AG09319 (cell line): ENCODE data around the gene CATSPERZ.

Experiments used
- DNase-seq: peaks from one replicate; pipeline ENCODE4 v3.0.0-alpha.2; 2010; ENCODE audit warnings: low read depth; ENCODE audit errors: extremely low read depth
- TF ChIP-seq, protein P1 (sequence below): IDR thresholded peaks from 2 replicates; pipeline ENCODE4 v1.5.1; 2011; ENCODE audit warnings: low read depth, mild to moderate bottlenecking, inconsistent platforms, low read length, moderate library complexity

Gene CATSPERZ

DNA sequence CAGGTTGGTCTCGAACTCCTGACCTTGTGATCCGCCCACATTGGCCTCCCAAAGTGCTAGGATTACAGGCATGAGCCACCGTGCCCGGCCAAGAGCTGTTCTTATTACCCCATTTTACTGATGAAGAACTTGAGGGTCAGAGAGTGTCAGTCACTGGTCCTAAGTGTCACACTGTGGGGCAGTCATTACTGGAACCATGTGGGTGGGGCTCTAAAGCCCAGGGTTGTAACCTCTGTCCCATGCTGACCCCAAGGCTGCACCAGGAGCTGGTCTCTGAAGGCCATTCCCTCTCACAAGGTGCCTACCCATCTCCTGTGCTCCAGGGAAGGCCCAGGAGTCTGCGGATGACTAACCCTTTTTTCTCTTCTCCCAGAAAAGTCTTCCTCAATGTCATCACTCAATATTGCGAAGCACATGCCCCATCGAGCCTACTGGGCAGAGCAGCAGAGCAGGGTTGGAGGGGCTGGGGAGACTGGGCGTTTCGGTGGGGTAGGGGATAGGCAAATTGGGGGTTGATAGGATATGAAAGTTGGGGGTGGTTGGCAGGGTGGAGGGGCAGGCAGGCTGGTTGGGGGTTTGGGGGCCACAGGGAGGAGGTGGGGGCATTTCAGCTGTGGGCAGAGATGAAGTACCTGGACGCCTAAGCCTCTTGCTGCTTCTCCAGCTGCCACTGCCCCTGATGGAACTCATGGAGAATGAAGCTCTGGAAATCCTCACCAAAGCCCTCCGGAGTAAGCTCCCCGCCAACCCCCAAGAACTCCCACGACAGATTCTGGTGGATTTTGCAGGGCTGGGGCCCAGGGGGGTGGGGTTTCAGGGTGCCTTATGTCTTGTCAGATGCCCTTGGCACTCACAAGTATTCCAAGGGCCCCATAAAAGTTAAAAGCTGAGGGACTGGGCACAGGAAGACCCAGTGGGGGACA lies 3.2 kb downstream of the CATSPERZ start:
- TF ChIP-seq, protein P1, sequence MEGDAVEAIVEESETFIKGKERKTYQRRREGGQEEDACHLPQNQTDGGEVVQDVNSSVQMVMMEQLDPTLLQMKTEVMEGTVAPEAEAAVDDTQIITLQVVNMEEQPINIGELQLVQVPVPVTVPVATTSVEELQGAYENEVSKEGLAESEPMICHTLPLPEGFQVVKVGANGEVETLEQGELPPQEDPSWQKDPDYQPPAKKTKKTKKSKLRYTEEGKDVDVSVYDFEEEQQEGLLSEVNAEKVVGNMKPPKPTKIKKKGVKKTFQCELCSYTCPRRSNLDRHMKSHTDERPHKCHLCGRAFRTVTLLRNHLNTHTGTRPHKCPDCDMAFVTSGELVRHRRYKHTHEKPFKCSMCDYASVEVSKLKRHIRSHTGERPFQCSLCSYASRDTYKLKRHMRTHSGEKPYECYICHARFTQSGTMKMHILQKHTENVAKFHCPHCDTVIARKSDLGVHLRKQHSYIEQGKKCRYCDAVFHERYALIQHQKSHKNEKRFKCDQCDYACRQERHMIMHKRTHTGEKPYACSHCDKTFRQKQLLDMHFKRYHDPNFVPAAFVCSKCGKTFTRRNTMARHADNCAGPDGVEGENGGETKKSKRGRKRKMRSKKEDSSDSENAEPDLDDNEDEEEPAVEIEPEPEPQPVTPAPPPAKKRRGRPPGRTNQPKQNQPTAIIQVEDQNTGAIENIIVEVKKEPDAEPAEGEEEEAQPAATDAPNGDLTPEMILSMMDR, result no peak
- no peak for DNase-seq

- no peak for DNase-seq
- TF ChIP-seq, protein P1, result no peak
These were observed 3.8 kb downstream of the CATSPERZ start for GRCh38 chr11:64304032-64304315.

DNA sequence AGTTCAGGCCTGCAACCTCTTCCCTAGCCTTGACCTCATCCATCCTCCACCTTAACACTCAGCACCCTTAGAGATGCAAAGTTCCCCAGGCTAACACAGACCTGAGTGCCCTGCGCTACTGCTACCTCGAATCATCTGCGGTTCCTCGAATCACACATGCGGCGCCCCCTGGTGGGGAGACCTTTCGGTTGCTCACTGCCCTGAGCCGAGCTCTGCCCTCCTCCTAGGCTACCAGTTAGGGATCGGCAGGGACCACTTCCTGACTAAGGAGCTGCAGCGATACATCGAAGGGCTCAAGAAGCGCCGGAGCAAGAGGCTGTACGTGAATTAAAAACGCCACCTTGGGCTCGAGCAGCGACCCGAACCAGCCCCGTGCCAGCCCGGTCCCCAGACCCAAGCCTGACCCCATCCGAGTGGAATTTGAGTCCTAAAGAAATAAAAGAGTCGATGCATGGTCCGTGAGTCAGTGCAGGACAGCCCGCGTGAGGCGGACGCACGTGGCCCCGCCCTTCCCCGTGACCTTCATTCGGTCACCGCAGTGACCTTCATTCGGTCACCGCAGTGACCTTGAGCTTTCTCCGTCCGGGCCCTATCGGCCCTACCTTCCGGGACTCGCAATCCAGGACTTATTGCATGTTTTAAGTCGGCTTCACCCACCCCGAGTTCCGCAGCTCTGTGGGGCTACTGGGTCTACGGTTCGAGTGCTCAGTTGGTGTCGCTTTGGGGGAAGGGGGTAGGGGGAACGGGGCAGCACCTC lies 4.3 kb downstream of the CATSPERZ start:
- TF ChIP-seq, protein P1, result peak; percentile 90
- peak; percentile 63 for DNase-seq

DNA sequence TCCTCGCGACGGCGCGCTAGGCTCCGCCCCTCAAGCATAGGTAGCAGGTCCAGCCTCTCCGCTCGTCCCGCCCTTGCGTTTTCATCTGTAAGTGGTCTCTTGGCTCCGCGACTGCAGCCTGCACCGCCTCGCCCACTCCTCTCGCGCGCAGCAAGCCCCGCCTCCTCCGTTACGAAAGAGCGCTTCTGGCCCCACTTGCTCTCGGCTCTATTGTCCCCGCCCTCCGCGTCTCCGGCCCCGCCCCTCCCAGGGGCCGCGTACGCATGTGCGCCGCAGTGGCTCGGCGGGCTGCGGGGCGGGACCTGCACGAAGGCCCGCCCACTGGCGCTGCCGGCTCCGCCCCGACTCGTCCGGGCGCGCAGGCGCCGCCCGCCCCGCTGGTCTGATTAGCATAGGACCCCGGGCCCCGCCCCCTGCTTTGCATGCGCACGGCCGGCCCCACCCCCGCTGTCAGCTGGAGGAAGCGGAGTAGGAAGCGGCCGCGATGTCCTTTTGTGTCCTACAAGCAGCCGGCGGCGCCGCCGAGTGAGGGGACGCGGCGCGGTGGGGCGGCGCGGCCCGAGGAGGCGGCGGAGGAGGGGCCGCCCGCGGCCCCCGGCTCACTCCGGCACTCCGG lies 5.0 kb downstream of the CATSPERZ start, which contains the start of gene ESRRA:
Gene ESRRA (plus strand): TSS at position 450 of the 616 bp plus-strand sequence. CDS start 1,656 bp downstream, outside the sequence.
- peak; percentile 93 for DNase-seq
- TF ChIP-seq, protein P1, result no peak

DNA sequence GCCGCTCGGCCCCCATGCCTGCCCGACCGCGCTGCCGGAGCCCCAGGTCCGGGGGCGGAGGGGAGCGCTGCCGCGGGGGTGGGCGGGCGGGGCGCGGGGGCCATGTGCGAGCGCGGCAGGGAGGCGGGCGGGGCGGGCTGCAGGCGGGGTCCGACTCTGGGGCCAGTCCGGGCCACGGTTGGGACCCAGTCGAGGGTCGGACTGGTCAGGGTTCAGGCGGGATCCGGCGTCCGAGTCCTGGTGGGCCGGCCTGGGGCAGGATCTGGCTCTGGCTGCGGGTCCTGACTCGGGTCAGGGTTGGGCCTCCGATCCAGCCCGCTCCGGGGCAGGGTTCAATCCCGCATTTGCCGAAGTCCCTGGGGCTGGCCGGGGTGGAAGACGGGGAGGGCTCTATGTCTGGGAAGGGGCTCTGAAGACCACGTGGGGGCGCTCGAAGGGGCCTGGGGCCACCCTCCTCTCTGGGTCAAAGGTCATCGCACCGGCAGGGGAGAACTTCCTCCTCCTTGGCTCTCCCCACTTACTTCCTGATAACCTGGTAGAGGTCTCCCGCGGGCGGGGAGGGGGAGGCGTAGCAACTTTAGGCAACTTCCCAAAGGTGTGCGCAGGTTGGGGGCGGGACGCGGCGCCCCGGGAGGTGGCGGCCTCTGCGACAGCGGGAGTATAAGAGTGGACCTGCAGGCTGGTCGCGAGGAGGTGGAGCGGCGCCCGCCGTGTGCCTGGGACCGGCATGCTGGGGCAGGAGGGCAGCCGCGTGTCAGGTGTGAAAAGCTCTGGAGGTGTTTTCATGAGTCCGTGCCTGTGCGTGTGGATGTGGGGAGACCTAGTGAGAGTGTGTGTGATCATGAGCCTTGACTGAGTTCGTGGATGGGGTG lies 5.8 kb downstream of the CATSPERZ start:
- TF ChIP-seq, protein P1, result peak; percentile 28
- no peak for DNase-seq

DNA sequence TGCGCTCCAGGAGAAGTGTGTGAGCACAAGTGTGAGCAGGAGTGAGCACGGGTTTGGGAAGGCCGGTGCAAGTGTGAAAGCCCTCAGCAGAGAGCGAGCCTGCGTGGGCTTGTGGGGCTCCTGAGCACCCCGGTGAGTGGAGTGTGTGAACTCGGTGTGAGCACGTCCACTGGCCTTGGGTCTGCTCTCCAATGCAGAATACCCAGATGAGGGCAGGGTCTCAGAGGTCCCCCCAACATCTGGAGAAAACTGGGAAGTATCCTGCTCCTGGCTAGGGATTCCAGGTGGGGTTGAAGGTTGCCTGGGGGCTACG lies 6.4 kb downstream of the CATSPERZ start:
- DNase-seq, result no peak

More for the DNA sequence above, 6.4 kb downstream of the CATSPERZ start:
- TF ChIP-seq, protein P1, result no peak
